Neutrophil (primary cell): ENCODE results near the gene IL22RA1.

Source experiments
- H3K27ac ChIP-seq: fragments of 200-600 bp; sonication (generic); 2 replicates; pipeline ENCODE4 v1.5.1; 2016; ENCODE audit warnings: mild to moderate bottlenecking, moderate library complexity
- H3K27me3 ChIP-seq: fragments of 200-600 bp; sonication (generic); 2 replicates; pipeline ENCODE4 v1.6.0; 2016; ENCODE audit warnings: mild to moderate bottlenecking
- H3K36me3 ChIP-seq: fragments of 200-600 bp; sonication (generic); 2 replicates; pipeline ENCODE4 v1.5.1; 2017
- H3K4me1 ChIP-seq, 2 experiments: fragments of 200-600 bp in 1 of 2; sonication (generic) in 1 of 2; 1 replicate in 1 of 2; 2 replicates in 1 of 2; pipeline versions ENCODE4 v1.5.1 to v1.6.1; 2013 to 2016; ENCODE audit warnings: low read depth in 1 of 2, low read length in 1 of 2, mild to moderate bottlenecking in 1 of 2, moderate library complexity in 1 of 2; ENCODE audit not compliant: control insufficient read depth in 1 of 2, insufficient read depth in 1 of 2
- H3K4me3 ChIP-seq, 2 experiments: fragments of 200-600 bp in 1 of 2; sonication (generic) in 1 of 2; 1 replicate in 1 of 2; 2 replicates in 1 of 2; pipeline ENCODE4 v1.5.1; 2013 to 2016; ENCODE audit warnings: low read depth in 1 of 2, low read length in 1 of 2, mild to moderate bottlenecking in 1 of 2, moderate library complexity in 1 of 2
- H3K9me3 ChIP-seq: fragments of 200-600 bp; sonication (generic); 2 replicates; pipeline ENCODE4 v1.5.1; 2016
- CTCF ChIP-seq: fragments of 200-600 bp; sonication (generic); IDR thresholded peaks from 2 replicates; pipeline ENCODE4 v1.5.1; 2016; ENCODE audit warnings: antibody characterized with exemption

Gene IL22RA1

GRCh38 chr1:24120965-24121364 is 22.0 kb downstream of the IL22RA1 start:
- H3K9me3 ChIP-seq: no peaks in the 10 kb centered on the region
- H3K27me3 ChIP-seq: peaks cover 9% of the 10 kb centered on the region
- no peak overlapping the region for H3K4me3 ChIP-seq
- H3K36me3 ChIP-seq: no peaks in the 10 kb centered on the region
- H3K4me1 ChIP-seq: no peaks in the 10 kb centered on the region
- TF ChIP-seq CTCF: no peak
- no peak overlapping the region for H3K27ac ChIP-seq

- Histone ChIP-seq H3K9me3 (no peaks in the 10 kb centered on the region), H3K36me3 (no peaks in the 10 kb centered on the region), H3K27me3 (peaks cover 13% of the 10 kb centered on the region), H3K27ac (no peak overlapping the region), H3K4me3 (no peak overlapping the region), H3K4me1 (no peaks in the 10 kb centered on the region)
- TF ChIP-seq CTCF: no peak
These were observed 22.8 kb downstream of the IL22RA1 start for GRCh38 chr1:24119859-24120756.

GRCh38 chr1:24119489-24119858 is 23.5 kb downstream of the IL22RA1 start:
- no peaks in the 10 kb centered on the region for H3K9me3 ChIP-seq
- peaks cover 13% of the 10 kb centered on the region for H3K27me3 ChIP-seq
- H3K27ac ChIP-seq: no peak overlapping the region
- H3K4me1 ChIP-seq: no peaks in the 10 kb centered on the region
- H3K36me3 ChIP-seq: no peaks in the 10 kb centered on the region
- no peak overlapping the region for H3K4me3 ChIP-seq
- TF ChIP-seq CTCF: no peak

- no peak for TF ChIP-seq CTCF
- Histone ChIP-seq H3K27me3 (peaks cover 20% of the 10 kb centered on the region), H3K36me3 (no peaks in the 10 kb centered on the region), H3K4me1 (no peaks in the 10 kb centered on the region), H3K4me3 (no peak overlapping the region), H3K27ac (no peak overlapping the region), H3K9me3 (no peaks in the 10 kb centered on the region)
These were observed 24.3 kb downstream of the IL22RA1 start for GRCh38 chr1:24118410-24119242.

- Histone ChIP-seq H3K9me3 (no peaks in the 10 kb centered on the region), H3K4me3 (no peak overlapping the region), H3K27ac (no peak overlapping the region), H3K36me3 (no peaks in the 10 kb centered on the region), H3K4me1 (no peaks in the 10 kb centered on the region), H3K27me3 (peaks cover 25% of the 10 kb centered on the region)
- no peak for TF ChIP-seq CTCF
These were observed 25.1 kb downstream of the IL22RA1 start for GRCh38 chr1:24117722-24118409.
